ENCODE data around the gene SPRR4.

- TF ChIP-seq CTCF (conservative IDR thresholded peaks at IDR 0.05 in 1 of 2, IDR thresholded peaks at IDR 0.05 in 1 of 2; ENCODE audit: extremely low read depth in 1 of 2, insufficient read depth in 1 of 2, low read depth in 1 of 2, low read length in 2 of 2), result no peak
- TF ChIP-seq EZH2 (IDR thresholded peaks at IDR 0.05; ENCODE audit: borderline replicate concordance, low read length), result no peak
Observed at GRCh38 chr1:152946248-152946647, 24.2 kb upstream of the SPRR4 start.
